GM12891 (cell line): ENCODE results near the gene VMP1.

Source experiments
- PAX5 ChIP-seq: IDR thresholded peaks from 2 replicates; pipeline ENCODE4 v1.6.1; 2011; ENCODE audit warnings: low read length, moderate library complexity, mild to moderate bottlenecking; ENCODE audit not compliant: insufficient read depth, severe bottlenecking
- POLR2A ChIP-seq: IDR thresholded peaks from 2 replicates; pipeline ENCODE4 v1.6.1; 2011; ENCODE audit warnings: low read depth, low read length, control low read depth
- POLR2AphosphoS5 ChIP-seq: IDR thresholded peaks from 2 replicates; pipeline ENCODE4 v1.6.1; 2011; ENCODE audit warnings: low read depth, low read length, control low read depth
- SPI1 ChIP-seq: IDR thresholded peaks from 2 replicates; pipeline ENCODE4 v1.6.1; 2011; ENCODE audit warnings: low read depth, low read length, control low read depth
- TAF1 ChIP-seq: IDR thresholded peaks from 2 replicates; pipeline ENCODE4 v1.6.1; 2011; ENCODE audit warnings: low read depth, low read length, control low read depth

GRCh38 chr17:59793205-59793604, 85.8 kb downstream of the VMP1 start:
- no peak for TF ChIP-seq POLR2A
- no peak for TF ChIP-seq PAX5
- no peak for TF ChIP-seq POLR2AphosphoS5
- TF ChIP-seq SPI1, result no peak
- TF ChIP-seq TAF1, result no peak
